AG10803 (cell line): ENCODE measurements around the gene ZBTB40.

Experiments used
- DNase-seq: peaks from one replicate; pipeline ENCODE4 v3.0.0; 2010; ENCODE audit warnings: low read depth
- H3K4me3 ChIP-seq: 2 replicates; pipeline ENCODE4 v1.5.1; 2011; ENCODE audit warnings: mild to moderate bottlenecking, low read length, control low read depth
- TF ChIP-seq, protein P1 (sequence below): conservative IDR thresholded peaks from 2 replicates; pipeline ENCODE4 v1.5.1; 2011; ENCODE audit warnings: mild to moderate bottlenecking, low read length, control low read depth, inconsistent platforms

The ZBTB40 gene

DNA sequence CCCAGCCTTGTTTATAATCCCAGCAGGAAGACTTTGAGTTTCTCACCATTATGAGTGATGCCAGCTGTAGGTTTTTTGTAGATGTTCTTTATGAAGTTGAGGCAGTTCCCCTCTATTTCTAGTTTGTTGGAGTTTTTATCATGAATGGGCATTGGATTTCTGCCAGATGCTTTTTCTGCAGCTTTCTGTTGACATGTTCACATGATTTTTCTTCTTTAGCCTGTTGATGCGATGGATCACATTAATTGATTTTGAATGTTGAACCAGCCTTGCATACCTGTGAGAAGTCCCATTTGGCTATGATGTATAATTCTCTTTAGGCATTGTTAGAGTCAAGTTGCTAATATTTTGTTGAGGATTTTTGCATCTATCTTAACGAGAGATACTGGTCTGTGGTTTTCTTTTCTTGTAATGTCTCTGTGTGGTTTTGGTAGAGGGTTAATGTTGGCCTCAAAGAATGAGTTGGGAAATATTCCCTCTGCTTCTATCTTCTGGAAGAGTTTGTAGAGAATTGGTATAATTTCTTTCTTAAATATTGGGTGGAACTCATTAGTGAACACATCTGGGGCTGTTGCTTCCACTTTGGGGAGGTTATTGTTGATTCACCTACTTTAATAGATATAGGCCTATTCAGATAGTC is 33.2 kb downstream of the ZBTB40 start:
- H3K4me3 ChIP-seq = no peak overlapping the region
- TF ChIP-seq, protein P1, sequence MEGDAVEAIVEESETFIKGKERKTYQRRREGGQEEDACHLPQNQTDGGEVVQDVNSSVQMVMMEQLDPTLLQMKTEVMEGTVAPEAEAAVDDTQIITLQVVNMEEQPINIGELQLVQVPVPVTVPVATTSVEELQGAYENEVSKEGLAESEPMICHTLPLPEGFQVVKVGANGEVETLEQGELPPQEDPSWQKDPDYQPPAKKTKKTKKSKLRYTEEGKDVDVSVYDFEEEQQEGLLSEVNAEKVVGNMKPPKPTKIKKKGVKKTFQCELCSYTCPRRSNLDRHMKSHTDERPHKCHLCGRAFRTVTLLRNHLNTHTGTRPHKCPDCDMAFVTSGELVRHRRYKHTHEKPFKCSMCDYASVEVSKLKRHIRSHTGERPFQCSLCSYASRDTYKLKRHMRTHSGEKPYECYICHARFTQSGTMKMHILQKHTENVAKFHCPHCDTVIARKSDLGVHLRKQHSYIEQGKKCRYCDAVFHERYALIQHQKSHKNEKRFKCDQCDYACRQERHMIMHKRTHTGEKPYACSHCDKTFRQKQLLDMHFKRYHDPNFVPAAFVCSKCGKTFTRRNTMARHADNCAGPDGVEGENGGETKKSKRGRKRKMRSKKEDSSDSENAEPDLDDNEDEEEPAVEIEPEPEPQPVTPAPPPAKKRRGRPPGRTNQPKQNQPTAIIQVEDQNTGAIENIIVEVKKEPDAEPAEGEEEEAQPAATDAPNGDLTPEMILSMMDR = no peak
- no peak for DNase-seq

DNA sequence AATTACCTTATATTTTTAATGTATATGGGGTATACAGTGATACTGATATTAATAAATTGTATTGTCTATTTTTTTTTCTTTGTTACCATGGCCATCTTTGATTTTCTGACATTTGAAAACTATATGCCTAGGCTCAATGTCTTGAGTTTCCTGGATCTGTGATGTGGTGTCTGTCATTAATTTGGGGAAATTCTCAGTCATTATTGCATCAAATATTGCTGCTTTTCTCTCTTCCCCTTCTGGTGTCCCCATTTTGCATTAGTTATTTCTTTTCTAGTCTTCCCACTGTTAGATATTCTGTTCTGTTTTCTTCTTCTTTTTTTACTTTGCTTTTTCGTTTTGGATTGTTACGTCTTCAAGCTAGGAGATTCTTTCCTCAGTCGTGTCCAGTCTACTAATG is 33.8 kb downstream of the ZBTB40 start:
- H3K4me3 ChIP-seq = no peak overlapping the region
- TF ChIP-seq, protein P1 = no peak
- DNase-seq = no peak

DNA sequence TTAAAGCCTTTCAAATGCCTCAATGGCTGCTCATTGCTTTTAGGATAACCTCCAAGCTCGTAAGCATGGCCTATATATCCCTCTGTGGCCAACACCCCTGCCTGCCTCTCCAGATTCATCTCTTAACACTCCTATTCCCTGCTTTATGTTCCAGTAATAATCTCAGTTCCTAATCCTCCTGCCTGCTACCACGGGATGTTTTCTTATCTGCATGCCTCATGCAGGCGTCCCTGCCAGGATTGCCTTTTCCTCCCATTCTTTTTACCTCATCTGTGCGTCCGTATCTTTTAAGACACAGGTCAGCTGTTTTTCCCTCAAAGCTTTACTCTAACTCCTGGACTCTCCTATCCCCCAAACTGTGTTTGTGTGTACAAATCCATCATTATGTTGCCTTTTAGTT is 36.1 kb downstream of the ZBTB40 start:
- DNase-seq = no peak
- TF ChIP-seq, protein P1 = no peak

DNA sequence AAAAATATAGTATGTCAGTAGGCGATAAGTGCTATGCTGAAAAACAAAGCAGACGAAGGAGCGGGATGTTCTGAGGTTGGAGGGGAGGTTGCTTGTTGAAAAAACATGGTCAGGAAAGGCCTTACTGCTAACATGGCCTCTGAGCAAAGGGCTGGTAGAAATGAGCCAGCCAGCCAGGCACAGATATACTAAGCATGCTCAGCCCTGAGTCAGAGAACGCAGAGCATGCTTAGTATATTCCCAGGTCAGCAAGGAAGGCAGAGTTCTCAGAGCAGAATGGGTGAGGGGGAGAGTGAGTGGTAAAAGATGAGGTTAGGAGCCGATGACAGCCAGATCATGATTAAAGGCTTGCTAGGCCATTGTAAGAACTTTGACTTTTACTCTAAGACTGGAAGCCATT is 36.7 kb downstream of the ZBTB40 start:
- TF ChIP-seq, protein P1 = no peak
- no peak for DNase-seq
- no peak overlapping the region for H3K4me3 ChIP-seq

More for the DNA sequence above, 36.1 kb downstream of the ZBTB40 start:
- no peak overlapping the region for H3K4me3 ChIP-seq

- no peak for DNase-seq
- TF ChIP-seq, protein P1 = no peak
- no peak overlapping the region for H3K4me3 ChIP-seq
Observed at GRCh38 chr1:22489278-22489677, 37.6 kb downstream of the ZBTB40 start.

- DNase-seq = no peak
- H3K4me3 ChIP-seq = no peak overlapping the region
- TF ChIP-seq, protein P1 = no peak
Observed at GRCh38 chr1:22489823-22490222, 38.2 kb downstream of the ZBTB40 start.

- H3K4me3 ChIP-seq = no peak overlapping the region
- TF ChIP-seq, protein P1 = no peak
- DNase-seq = no peak
Observed at GRCh38 chr1:22490309-22490708, 38.7 kb downstream of the ZBTB40 start.
